Neural progenitor cell (in vitro differentiated cells): Measurements from ENCODE around the gene ZDHHC19. TPM values are rescaled to one million over a fixed set of nuclear protein-coding genes. Genes with fewer than 3 reads are reported as not detected.
"Not testable (repeated sequence)": the region's sequence is repeated elsewhere in the genome, so short reads cannot be mapped to it uniquely, and the experiment has no call there.

Experiments
- DNase-seq: peaks from one replicate; pipeline ENCODE4 v3.0.0-alpha.2; 2016; ENCODE audit warnings: low spot score
- H2AFZ ChIP-seq: fragments of 200-600 bp; sonication (generic); replicated peaks from 2 replicates; pipeline ENCODE4 v1.6.1; 2016; ENCODE audit warnings: antibody characterized with exemption
- H3F3A ChIP-seq: fragments of 200-600 bp; sonication (generic); 2 replicates; pipeline ENCODE4 v1.6.1; 2016; ENCODE audit warnings: antibody characterized with exemption, low read depth
- H3K27ac ChIP-seq: fragments of 200-600 bp; sonication (generic); 2 replicates; pipeline ENCODE4 v1.5.1; 2016; ENCODE audit warnings: mild to moderate bottlenecking
- H3K27me3 ChIP-seq: fragments of 200-600 bp; sonication (generic); 2 replicates; pipeline ENCODE4 v1.6.1; 2016; ENCODE audit warnings: mild to moderate bottlenecking, moderate library complexity
- H3K36me3 ChIP-seq: fragments of 200-600 bp; sonication (generic); 2 replicates; pipeline ENCODE4 v1.5.1; 2016
- H3K4me1 ChIP-seq: fragments of 200-600 bp; sonication (generic); 2 replicates; pipeline ENCODE4 v1.6.1; 2016; ENCODE audit warnings: mixed run types
- H3K4me2 ChIP-seq: fragments of 200-600 bp; sonication (generic); 2 replicates; pipeline ENCODE4 v1.6.1; 2016
- H3K4me3 ChIP-seq: fragments of 200-600 bp; sonication (generic); 2 replicates; pipeline ENCODE4 v1.5.1; 2016
- H3K79me2 ChIP-seq: fragments of 200-600 bp; sonication (generic); 2 replicates; pipeline ENCODE4 v1.6.1; 2016; ENCODE audit warnings: low read depth
- H3K9ac ChIP-seq: fragments of 200-600 bp; sonication (generic); 2 replicates; pipeline ENCODE4 v1.6.1; 2016
- H3K9me3 ChIP-seq: fragments of 200-600 bp; sonication (generic); 2 replicates; pipeline ENCODE4 v1.5.1; 2016; ENCODE audit warnings: low read depth
- H4K20me1 ChIP-seq: fragments of 200-600 bp; sonication (generic); 2 replicates; pipeline ENCODE4 v1.6.1; 2016; ENCODE audit warnings: low read depth
- H3K27ac Mint-ChIP-seq: 3 replicates; pipeline ENCODE4 v1.8.0; 2021; ENCODE audit warnings: mixed read lengths
- H3K27me3 Mint-ChIP-seq: 2 replicates; pipeline ENCODE4 v1.8.0; 2022; ENCODE audit warnings: low read depth, mild to moderate bottlenecking, inconsistent platforms, moderate library complexity, mixed read lengths; ENCODE audit not compliant: insufficient read depth
- H3K36me3 Mint-ChIP-seq: 3 replicates; pipeline ENCODE4 v1.8.0; 2021; ENCODE audit warnings: mixed read lengths
- H3K4me1 Mint-ChIP-seq: 3 replicates; pipeline ENCODE4 v1.8.0; 2021; ENCODE audit warnings: mixed read lengths
- H3K4me3 Mint-ChIP-seq: 3 replicates; pipeline ENCODE4 v1.8.0; 2021; ENCODE audit warnings: mild to moderate bottlenecking, moderate library complexity, mixed read lengths
- H3K9me3 Mint-ChIP-seq: 3 replicates; pipeline ENCODE4 v1.8.0; 2020; ENCODE audit warnings: mixed read lengths
- CTCF ChIP-seq: fragments of 200-600 bp; sonication (generic); IDR thresholded peaks from 2 replicates; pipeline ENCODE4 v1.5.1; 2017; ENCODE audit warnings: antibody characterized with exemption, mild to moderate bottlenecking
- EZH2 ChIP-seq: fragments of 200-600 bp; sonication (generic); IDR thresholded peaks from 2 replicates; pipeline ENCODE4 v1.6.1; 2017; ENCODE audit warnings: antibody characterized with exemption, mild to moderate bottlenecking, moderate library complexity
- EZH2phosphoT487 ChIP-seq: fragments of 200-600 bp; sonication (generic); IDR thresholded peaks from 2 replicates; pipeline ENCODE4 v1.6.1; 2017; ENCODE audit warnings: antibody characterized with exemption
- total RNA-seq: library from RNA; depleted of rRNA; stranded (reverse); fragments of >200 nt; gene quantifications from 2 replicates; pipeline ENCODE4 v1.2.3, GENCODE V29; 2015; ENCODE audit warnings: low replicate concordance

Gene ZDHHC19
- total RNA-seq, 1 donor from 2014 or later: not detected

- Histone ChIP-seq H3K9me3 (no peaks in the 10 kb centered on the region), H3K4me1 (peaks cover 10% of the 10 kb centered on the region), H4K20me1 (no peaks in the 10 kb centered on the region), H3K36me3 (no peaks in the 10 kb centered on the region), H3K9ac (no peak overlapping the region), H3K27ac (no peak overlapping the region), H3F3A (no peaks in the 10 kb centered on the region), H2AFZ (no peak overlapping the region), H3K4me2 (no peak overlapping the region), H3K4me3 (no peak overlapping the region), H3K79me2 (no peaks in the 10 kb centered on the region), H3K27me3 (no peaks in the 10 kb centered on the region)
- Mint-ChIP-seq H3K4me1 (peaks cover 26% of the 10 kb centered on the region), H3K27ac (peak overlapping the region; percentile 61), H3K36me3 (no peaks in the 10 kb centered on the region), H3K4me3 (no peak overlapping the region), H3K9me3 (no peaks in the 10 kb centered on the region), H3K27me3 (peaks cover 2% of the 10 kb centered on the region)
- no peak for TF ChIP-seq EZH2
- TF ChIP-seq CTCF: no peak
- no peak for TF ChIP-seq EZH2phosphoT487
- DNase-seq: no peak
These were observed 35.5 kb downstream of the ZDHHC19 start for GRCh38 chr3:196175722-196176121.

GRCh38 chr3:196175116-196175625 is 36.0 kb downstream of the ZDHHC19 start:
- no peak for DNase-seq
- Histone ChIP-seq H3F3A (no peaks in the 10 kb centered on the region), H3K9ac (no peak overlapping the region), H3K27ac (no peak overlapping the region), H3K36me3 (no peaks in the 10 kb centered on the region), H3K9me3 (no peaks in the 10 kb centered on the region), H4K20me1 (no peaks in the 10 kb centered on the region), H3K27me3 (no peaks in the 10 kb centered on the region), H3K4me2 (no peak overlapping the region), H2AFZ (no peak overlapping the region), H3K79me2 (no peaks in the 10 kb centered on the region), H3K4me3 (no peak overlapping the region), H3K4me1 (peaks cover 10% of the 10 kb centered on the region)
- no peaks in the 10 kb centered on the region for H3K36me3 Mint-ChIP-seq
- peaks cover 26% of the 10 kb centered on the region for H3K4me1 Mint-ChIP-seq
- TF ChIP-seq EZH2phosphoT487: no peak
- no peak for TF ChIP-seq CTCF
- no peak for TF ChIP-seq EZH2
- H3K9me3 Mint-ChIP-seq: no peaks in the 10 kb centered on the region
- no peak overlapping the region for H3K4me3 Mint-ChIP-seq
- H3K27ac Mint-ChIP-seq: no peak overlapping the region
- H3K27me3 Mint-ChIP-seq: peaks cover 2% of the 10 kb centered on the region

GRCh38 chr3:196174652-196175051 is 36.5 kb downstream of the ZDHHC19 start:
- H3K36me3 Mint-ChIP-seq: no peaks in the 10 kb centered on the region
- no peak overlapping the region for H3K4me3 ChIP-seq
- DNase-seq: no peak

GRCh38 chr3:196170296-196170695 is 40.9 kb downstream of the ZDHHC19 start:
- H2AFZ ChIP-seq, H3F3A ChIP-seq, H3K4me3 Mint-ChIP-seq, H3K27ac ChIP-seq, H3K27ac Mint-ChIP-seq, H3K79me2 ChIP-seq, H3K4me3 ChIP-seq, DNase-seq, H3K27me3 Mint-ChIP-seq, H4K20me1 ChIP-seq, H3K27me3 ChIP-seq, H3K9me3 Mint-ChIP-seq, H3K4me1 Mint-ChIP-seq, H3K4me2 ChIP-seq, H3K9ac ChIP-seq, H3K4me1 ChIP-seq, H3K36me3 Mint-ChIP-seq, H3K36me3 ChIP-seq, H3K9me3 ChIP-seq: not testable (repeated sequence)

More at GRCh38 chr3:196174652-196175051, 36.5 kb downstream of the ZDHHC19 start:
- Histone ChIP-seq H2AFZ (no peak overlapping the region), H3K36me3 (no peaks in the 10 kb centered on the region), H3K27me3 (no peaks in the 10 kb centered on the region), H3K9me3 (no peaks in the 10 kb centered on the region), H3K9ac (no peak overlapping the region), H3K79me2 (no peaks in the 10 kb centered on the region), H4K20me1 (no peaks in the 10 kb centered on the region), H3F3A (no peaks in the 10 kb centered on the region), H3K27ac (no peak overlapping the region), H3K4me2 (no peak overlapping the region), H3K4me1 (peaks cover 6% of the 10 kb centered on the region)
- Mint-ChIP-seq H3K9me3 (no peaks in the 10 kb centered on the region), H3K4me3 (no peak overlapping the region), H3K27ac (no peak overlapping the region), H3K27me3 (peaks cover 2% of the 10 kb centered on the region), H3K4me1 (peaks cover 21% of the 10 kb centered on the region)
- TF ChIP-seq EZH2phosphoT487 (no peak), EZH2 (no peak), CTCF (no peak)
